Measurements from ENCODE around the gene ABR. TPM values are rescaled to one million over a fixed set of nuclear protein-coding genes. Genes with fewer than 3 reads are reported as not detected.
A peak's percentile ranks its signal among the peaks of the same experiment; 100 is the strongest.

ABR gene
- total and polyA plus RNA-seq, 8 donors: 59.0 to 187 (median 80.5) TPM

GRCh38 chr17:1091190-1091534 is 88.6 kb downstream of the ABR start:
- ATAC-seq (no peak), DNase-seq (no peak)
- Histone ChIP-seq H3K27ac (peak overlapping the region in 1 of 2 donors; percentile 61), H3K9me3 (no peaks in the 10 kb centered on the region), H3K4me1 (peaks cover 15 to 86% of the 10 kb centered on the region in 2 donors), H3K27me3 (no peaks in the 10 kb centered on the region), H3K36me3 (peaks cover 0 to 78% of the 10 kb centered on the region in 2 donors), H3K4me3 (no peak overlapping the region)
- no peak for TF ChIP-seq CTCF (IDR thresholded peaks at IDR 0.05)
- intact Hi-C loops (cut with DNase I): no loop called here

- ATAC-seq (peak; percentile 59), DNase-seq (no peak)
- intact Hi-C loops (cut with DNase I): no loop called here
- Histone ChIP-seq H3K27ac (peak overlapping the region; percentile 45 to 61), H3K36me3 (peaks cover 0 to 83% of the 10 kb centered on the region in 2 donors), H3K4me3 (no peak overlapping the region), H3K27me3 (no peaks in the 10 kb centered on the region), H3K9me3 (no peaks in the 10 kb centered on the region), H3K4me1 (peaks cover 10 to 81% of the 10 kb centered on the region in 2 donors)
- no peak for TF ChIP-seq CTCF (IDR thresholded peaks at IDR 0.05)
Measured at GRCh38 chr17:1090465-1091189, 89.2 kb downstream of the ABR start.

GRCh38 chr17:1089915-1090314 is 89.9 kb downstream of the ABR start:
- DNase-seq: peak in 1 of 4 donors; percentile 84
- peak; percentile 44 for ATAC-seq
- H3K36me3 ChIP-seq: peaks cover 0 to 89% of the 10 kb centered on the region in 2 donors
- H3K27ac ChIP-seq: peak overlapping the region; percentile 45 to 61
- no peaks in the 10 kb centered on the region for H3K9me3 ChIP-seq
- no peak for TF ChIP-seq CTCF (IDR thresholded peaks at IDR 0.05)
- intact Hi-C loops (cut with DNase I): no loop called here
- H3K27me3 ChIP-seq: no peaks in the 10 kb centered on the region
- H3K4me1 ChIP-seq: peaks cover 7 to 74% of the 10 kb centered on the region in 2 donors
- H3K4me3 ChIP-seq: no peak overlapping the region

GRCh38 chr17:1087381-1088241 is 92.2 kb downstream of the ABR start:
- intact Hi-C loops (cut with DNase I): no loop called here
- Histone ChIP-seq H3K4me3 (no peak overlapping the region), H3K4me1 (peaks cover 7 to 70% of the 10 kb centered on the region in 2 donors), H3K27me3 (no peaks in the 10 kb centered on the region), H3K9me3 (no peaks in the 10 kb centered on the region), H3K36me3 (peaks cover 0 to 90% of the 10 kb centered on the region in 2 donors), H3K27ac (peak overlapping the region; percentile 75 to 83)
- ATAC-seq (peak; percentile 80), DNase-seq (peak in 3 of 4 donors; percentile 75 to 87 (median 77))
- TF ChIP-seq CTCF (IDR thresholded peaks at IDR 0.05): no peak
